Neural cell (in vitro differentiated cells): ENCODE data around the gene SPSB3.
"Not testable (repeated sequence)": the region's sequence is repeated elsewhere in the genome, so short reads cannot be mapped to it uniquely, and the experiment has no call there.

ENCODE experiments used
- CTCF ChIP-seq: fragments of 450-650 bp; IDR thresholded peaks from 2 replicates; pipeline ENCODE4 v1.5.1; 2014; ENCODE audit warnings: antibody characterized with exemption, mild to moderate bottlenecking, moderate library complexity; ENCODE audit not compliant: poor library complexity, severe bottlenecking
- EZH2 ChIP-seq: fragments of 200-600, 300-800 bp; shearing (Covaris generic), sonication (generic); IDR thresholded peaks from 2 replicates; pipeline ENCODE4 v1.6.1; 2014; ENCODE audit warnings: antibody characterized with exemption, low read length, borderline replicate concordance, mild to moderate bottlenecking; ENCODE audit not compliant: insufficient read depth, poor library complexity, severe bottlenecking
- RAD21 ChIP-seq: fragments of 450-650 bp; conservative IDR thresholded peaks from 2 replicates; pipeline ENCODE4 v1.6.1; 2014; ENCODE audit warnings: antibody characterized with exemption, mild to moderate bottlenecking, moderate library complexity
- REST ChIP-seq: IDR thresholded peaks from 2 replicates; pipeline ENCODE4 v1.6.1; 2012; ENCODE audit warnings: borderline replicate concordance

DNA sequence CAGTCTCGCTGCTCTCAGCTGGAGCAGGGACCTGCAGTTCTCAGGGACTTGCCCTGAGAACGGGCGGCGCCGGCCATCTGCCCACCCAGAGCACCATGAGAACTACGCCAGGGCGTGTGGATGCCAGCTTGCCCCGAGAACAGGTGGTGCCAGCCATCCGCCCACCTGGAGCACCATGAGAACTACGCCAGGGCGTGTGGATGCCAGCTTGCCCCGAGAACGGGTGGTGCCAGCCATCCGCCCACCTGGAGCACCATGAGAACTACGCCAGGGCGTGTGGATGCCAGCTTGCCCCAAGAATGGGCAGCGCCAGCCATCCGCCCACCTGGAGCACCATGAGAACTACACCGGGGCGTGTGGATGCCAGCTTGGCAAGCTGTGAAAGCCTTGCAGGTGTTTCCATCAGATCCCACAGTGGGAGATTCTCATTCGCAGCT is 49.8 kb downstream of the SPSB3 start:
- not testable (repeated sequence) for TF ChIP-seq CTCF, RAD21, REST, EZH2
